Parathyroid adenoma (tissue), 2 donors: ENCODE results near the gene TPBGL.

Source experiments
- H2AFZ ChIP-seq: fragments of 300-600 bp; sonication (generic); one replicate; pipeline ENCODE4 v1.7.0; 2017; ENCODE audit warnings: antibody characterized with exemption, mild to moderate bottlenecking
- H3K27ac ChIP-seq: fragments of 300-600 bp; sonication (generic); one replicate; pipeline ENCODE4 v1.7.0; 2017
- H3K27me3 ChIP-seq: fragments of 300-600 bp; sonication (generic); one replicate; pipeline ENCODE4 v1.7.0; 2017; ENCODE audit warnings: low read length; ENCODE audit not compliant: control insufficient read depth, insufficient read depth
- H3K36me3 ChIP-seq: fragments of 300-600 bp; sonication (generic); one replicate; pipeline ENCODE4 v1.7.0; 2017; ENCODE audit warnings: low read length; ENCODE audit not compliant: control insufficient read depth, insufficient read depth
- H3K4me1 ChIP-seq: fragments of 300-600 bp; sonication (generic); one replicate; pipeline ENCODE4 v1.7.0; 2017; ENCODE audit warnings: control low read depth
- H3K4me2 ChIP-seq: fragments of 300-600 bp; sonication (generic); one replicate; pipeline ENCODE4 v1.7.0; 2017; ENCODE audit warnings: low read length
- H3K4me3 ChIP-seq: fragments of 300-600 bp; sonication (generic); one replicate; pipeline ENCODE4 v1.7.0; 2017; ENCODE audit warnings: low read depth, low read length
- H3K79me2 ChIP-seq: fragments of 300-600 bp; sonication (generic); one replicate; pipeline ENCODE4 v1.7.0; 2017; ENCODE audit warnings: control low read depth
- H3K9ac ChIP-seq: fragments of 300-600 bp; sonication (generic); one replicate; pipeline ENCODE4 v1.7.0; 2017; ENCODE audit warnings: mild to moderate bottlenecking
- H3K9me3 ChIP-seq: fragments of 300-600 bp; sonication (generic); one replicate; pipeline ENCODE4 v1.7.0; 2017; ENCODE audit warnings: low read length; ENCODE audit not compliant: control insufficient read depth
- TF ChIP-seq, protein P1 (sequence below): fragments of 300-600 bp; sonication (generic); IDR thresholded peaks from one replicate; pipeline ENCODE4 v1.7.0; 2017; ENCODE audit warnings: antibody characterized with exemption, mild to moderate bottlenecking
- donor health status: primary hyperparathyroidism.

TPBGL gene, protein sequence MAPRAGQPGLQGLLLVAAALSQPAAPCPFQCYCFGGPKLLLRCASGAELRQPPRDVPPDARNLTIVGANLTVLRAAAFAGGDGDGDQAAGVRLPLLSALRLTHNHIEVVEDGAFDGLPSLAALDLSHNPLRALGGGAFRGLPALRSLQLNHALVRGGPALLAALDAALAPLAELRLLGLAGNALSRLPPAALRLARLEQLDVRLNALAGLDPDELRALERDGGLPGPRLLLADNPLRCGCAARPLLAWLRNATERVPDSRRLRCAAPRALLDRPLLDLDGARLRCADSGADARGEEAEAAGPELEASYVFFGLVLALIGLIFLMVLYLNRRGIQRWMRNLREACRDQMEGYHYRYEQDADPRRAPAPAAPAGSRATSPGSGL

DNA sequence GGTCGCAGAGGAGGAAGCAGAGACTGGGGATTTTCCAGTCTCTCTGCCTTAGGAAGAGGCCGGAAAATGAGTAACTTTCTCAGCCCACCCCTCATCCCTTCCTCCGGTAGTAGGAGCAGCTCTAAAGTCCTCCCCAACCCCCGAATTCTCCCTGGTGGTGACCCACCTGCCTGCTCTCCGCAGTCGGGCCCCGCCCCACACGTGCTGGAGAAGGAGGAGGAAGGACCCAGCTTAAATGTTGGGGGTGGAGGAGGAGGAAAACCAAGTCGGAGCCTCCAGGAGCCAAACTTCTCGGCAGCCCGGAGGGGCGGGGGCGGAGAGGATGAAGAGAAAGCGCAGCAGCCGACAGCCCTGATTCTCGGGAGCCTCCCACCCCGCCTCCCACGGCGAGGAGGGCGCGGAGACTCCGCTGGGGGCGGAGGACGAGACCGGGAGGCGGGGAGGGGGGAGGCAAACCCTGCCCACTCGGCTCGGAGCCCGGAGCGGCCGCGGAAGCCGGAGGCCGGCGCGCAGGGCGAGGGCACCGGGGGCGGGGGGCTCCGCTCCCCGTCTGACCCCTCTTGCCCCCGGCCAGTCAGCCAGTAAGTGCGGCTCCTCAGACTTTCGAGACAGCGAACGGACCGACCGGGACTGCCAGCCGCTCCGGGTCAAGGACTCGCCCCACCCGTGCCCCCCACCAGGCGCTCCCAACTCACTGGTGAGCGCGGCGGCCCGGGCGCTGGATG, at the start of gene TPBGL:
Gene TPBGL, plus strand, starts transcription at position 464 of the 725 bp plus-strand sequence. CDS start 276 bp downstream, outside the sequence.
- Histone ChIP-seq H3K27me3 (no peaks in the 10 kb centered on the region), H3K9me3 (no peaks in the 10 kb centered on the region), H3K27ac (no peak within 1 kb of the TSS), H3K4me2 (peak within 1 kb of the TSS; percentile 38), H3K4me1 (no peaks in the 10 kb centered on the region), H3K4me3 (peak within 1 kb of the TSS; percentile 5), H3K36me3 (no peaks in the 10 kb centered on the region), H3K79me2 (no peaks in the 10 kb centered on the region), H3K9ac (no peak within 1 kb of the TSS), H2AFZ (peak within 1 kb of the TSS; percentile 75)
- TF ChIP-seq, protein P1, sequence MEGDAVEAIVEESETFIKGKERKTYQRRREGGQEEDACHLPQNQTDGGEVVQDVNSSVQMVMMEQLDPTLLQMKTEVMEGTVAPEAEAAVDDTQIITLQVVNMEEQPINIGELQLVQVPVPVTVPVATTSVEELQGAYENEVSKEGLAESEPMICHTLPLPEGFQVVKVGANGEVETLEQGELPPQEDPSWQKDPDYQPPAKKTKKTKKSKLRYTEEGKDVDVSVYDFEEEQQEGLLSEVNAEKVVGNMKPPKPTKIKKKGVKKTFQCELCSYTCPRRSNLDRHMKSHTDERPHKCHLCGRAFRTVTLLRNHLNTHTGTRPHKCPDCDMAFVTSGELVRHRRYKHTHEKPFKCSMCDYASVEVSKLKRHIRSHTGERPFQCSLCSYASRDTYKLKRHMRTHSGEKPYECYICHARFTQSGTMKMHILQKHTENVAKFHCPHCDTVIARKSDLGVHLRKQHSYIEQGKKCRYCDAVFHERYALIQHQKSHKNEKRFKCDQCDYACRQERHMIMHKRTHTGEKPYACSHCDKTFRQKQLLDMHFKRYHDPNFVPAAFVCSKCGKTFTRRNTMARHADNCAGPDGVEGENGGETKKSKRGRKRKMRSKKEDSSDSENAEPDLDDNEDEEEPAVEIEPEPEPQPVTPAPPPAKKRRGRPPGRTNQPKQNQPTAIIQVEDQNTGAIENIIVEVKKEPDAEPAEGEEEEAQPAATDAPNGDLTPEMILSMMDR: no peak

DNA sequence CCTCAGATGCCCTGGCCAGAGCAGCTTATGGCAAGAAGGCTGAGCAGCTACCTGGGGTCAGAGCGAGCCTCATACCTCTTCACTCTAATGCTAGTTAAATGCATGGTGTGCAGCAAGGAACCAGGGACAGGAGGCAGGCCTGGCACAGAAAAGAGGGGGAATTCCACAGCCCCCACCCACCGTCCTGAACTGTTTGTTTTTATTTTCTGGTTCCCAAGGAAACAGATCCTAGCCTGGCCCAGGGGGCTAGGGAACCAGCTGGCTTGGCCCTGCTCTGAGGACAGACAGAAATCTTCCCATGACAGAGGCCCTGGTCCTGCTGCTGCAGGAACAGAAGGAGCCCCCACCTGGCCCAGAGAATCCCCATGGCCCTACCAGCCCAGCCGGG, 49.2 kb upstream of the TPBGL start:
- no peak overlapping the region for H3K4me3 ChIP-seq
- no peaks in the 10 kb centered on the region for H3K9me3 ChIP-seq
- no peaks in the 10 kb centered on the region for H3K27me3 ChIP-seq
- H3K79me2 ChIP-seq: no peaks in the 10 kb centered on the region
- no peaks in the 10 kb centered on the region for H3K36me3 ChIP-seq
- H2AFZ ChIP-seq: no peak overlapping the region
- H3K4me1 ChIP-seq: no peaks in the 10 kb centered on the region
- no peak overlapping the region for H3K9ac ChIP-seq
- TF ChIP-seq, protein P1: no peak
- no peak overlapping the region for H3K27ac ChIP-seq
- no peak overlapping the region for H3K4me2 ChIP-seq

GRCh38 chr11:75193271-75193670, 47.3 kb upstream of the TPBGL start:
- Histone ChIP-seq H3K4me2 (no peak overlapping the region), H3K27me3 (no peaks in the 10 kb centered on the region), H3K36me3 (no peaks in the 10 kb centered on the region), H3K4me3 (no peak overlapping the region), H3K27ac (no peak overlapping the region), H3K4me1 (no peaks in the 10 kb centered on the region), H3K9me3 (no peaks in the 10 kb centered on the region), H3K9ac (no peak overlapping the region), H3K79me2 (no peaks in the 10 kb centered on the region), H2AFZ (no peak overlapping the region)
- TF ChIP-seq, protein P1: no peak

GRCh38 chr11:75193711-75194110, 46.9 kb upstream of the TPBGL start:
- Histone ChIP-seq H2AFZ (no peak overlapping the region), H3K4me2 (no peak overlapping the region), H3K79me2 (no peaks in the 10 kb centered on the region), H3K4me3 (no peak overlapping the region), H3K27ac (no peak overlapping the region), H3K9me3 (no peaks in the 10 kb centered on the region), H3K36me3 (no peaks in the 10 kb centered on the region), H3K9ac (no peak overlapping the region), H3K4me1 (no peaks in the 10 kb centered on the region), H3K27me3 (no peaks in the 10 kb centered on the region)
- TF ChIP-seq, protein P1: no peak
